GM12878 (cell line): Measurements from ENCODE around the gene EFHD2. TPM values are rescaled to one million over a fixed set of nuclear protein-coding genes. Genes with fewer than 3 reads are reported as not detected.

Experiments used
- ATAC-seq: fragments of 200-7000 bp; cut with Tn5 transposase; 3 replicates; pipeline ENCODE4 v1.9.1; 2020; ENCODE audit warnings: mild to moderate bottlenecking, moderate library complexity
- BruUV-seq: library from RNA; stranded (reverse); fragments of 400-500 nt; replicated peaks from 2 replicates; lab custom pipeline; 2021; lab: Mats Ljungman, UMichigan
- CTCF ChIA-PET: fragments of 300-600 bp; sonication (Branson Sonifier 250); formaldehyde crosslinking; extraction: SDS; loops from one replicate; lab custom pipeline; 2021; ENCODE audit warnings: inconsistent platforms; lab: Yijun Ruan, JAX
- POLR2A ChIA-PET: fragments of 350-600 bp; formaldehyde crosslinking; extraction: SDS; loops from one replicate; lab custom pipeline; 2021; ENCODE audit warnings: inconsistent platforms; lab: Charles Lee
- RAD21 ChIA-PET: fragments of 300-600 bp; sonication (Branson Sonifier 250); formaldehyde crosslinking; loops from one replicate; lab custom pipeline; 2023; ENCODE audit warnings: antibody characterized with exemption; ENCODE audit not compliant: unreplicated experiment; lab: Charles Lee
- SMC1A ChIA-PET: fragments of 300-600 bp; sonication (Branson Sonifier 250); formaldehyde crosslinking; loops from one replicate; lab custom pipeline; 2023; ENCODE audit not compliant: unreplicated experiment, uncharacterized antibody; lab: Charles Lee
- DNase-seq: peaks from one replicate; pipeline ENCODE4 v3.0.0-alpha.2; 2011; ENCODE audit warnings: low read depth, low spot score
- FAIRE-seq: peaks from 3 replicates; lab custom pipeline; 2011; peaks lifted over from hg19 to GRCh38; lab: Jason Lieb, UNC
- H2AFZ ChIP-seq: 2 replicates; pipeline ENCODE4 v1.6.0; 2011; ENCODE audit warnings: low read depth, low read length, control low read depth; ENCODE audit not compliant: control insufficient read depth
- H3K27ac ChIP-seq: 2 replicates; pipeline ENCODE4 v1.5.1; 2011; ENCODE audit warnings: control low read depth; ENCODE audit not compliant: control insufficient read depth, insufficient read depth
- H3K27me3 ChIP-seq, 2 experiments: replicated peaks in 1 of 2; 2 replicates each; pipeline versions ENCODE4 v1.6.0 to v1.6.1; 2011; ENCODE audit warnings: low read length in 1 of 2; ENCODE audit not compliant: control insufficient read depth in 2 of 2, insufficient read depth in 2 of 2
- H3K36me3 ChIP-seq, 2 experiments: 2 replicates each; pipeline ENCODE4 v1.5.1; 2011; ENCODE audit warnings: low read length in 1 of 2; ENCODE audit not compliant: control insufficient read depth in 2 of 2, insufficient read depth in 2 of 2
- H3K4me1 ChIP-seq: 2 replicates; pipeline ENCODE4 v1.6.1; 2011; ENCODE audit warnings: mild to moderate bottlenecking, low read length, moderate library complexity, mixed read lengths; ENCODE audit not compliant: control insufficient read depth, insufficient read depth
- H3K4me2 ChIP-seq: 2 replicates; pipeline ENCODE4 v1.6.0; 2011; ENCODE audit warnings: control low read depth; ENCODE audit not compliant: control insufficient read depth, insufficient read depth
- H3K4me3 ChIP-seq: fragments of 200-600 bp; sonication (generic); 2 replicates; pipeline ENCODE4 v1.5.1; 2016
- H3K79me2 ChIP-seq: 2 replicates; pipeline ENCODE4 v1.6.0; 2011; ENCODE audit warnings: low read length; ENCODE audit not compliant: control insufficient read depth, insufficient read depth
- H3K9ac ChIP-seq: 2 replicates; pipeline ENCODE4 v1.8.0; 2011; ENCODE audit warnings: low read length, control low read depth, mixed read lengths; ENCODE audit not compliant: control insufficient read depth, insufficient read depth
- H3K9me3 ChIP-seq: replicated peaks from 3 replicates; pipeline ENCODE4 v1.5.1; 2011; ENCODE audit warnings: mild to moderate bottlenecking, low read length; ENCODE audit not compliant: control insufficient read depth, insufficient read depth
- H4K20me1 ChIP-seq: 2 replicates; pipeline ENCODE4 v1.6.0; 2011; ENCODE audit not compliant: control insufficient read depth, insufficient read depth
- DPF2 ChIP-seq: fragments of 450-650 bp; IDR thresholded peaks from 2 replicates; pipeline ENCODE4 v1.6.1; 2017; ENCODE audit warnings: mild to moderate bottlenecking
- POLR2AphosphoS2 ChIP-seq: IDR thresholded peaks from 2 replicates; pipeline ENCODE4 v1.6.1; 2011; ENCODE audit warnings: low read depth, mild to moderate bottlenecking, low read length, improper control_type of control experiment, moderate library complexity
- RFX5 ChIP-seq: IDR thresholded peaks from 2 replicates; pipeline ENCODE4 v1.6.1; 2011; ENCODE audit warnings: low read depth, low read length, improper control_type of control experiment
- SIN3A ChIP-seq: IDR thresholded peaks from 2 replicates; pipeline ENCODE4 v1.6.1; 2012; ENCODE audit warnings: low read depth, low read length, improper control_type of control experiment
- SMC3 ChIP-seq: IDR thresholded peaks from 2 replicates; pipeline ENCODE4 v1.6.1; 2011; ENCODE audit warnings: low read length, improper control_type of control experiment, borderline replicate concordance
- TBL1XR1 ChIP-seq: IDR thresholded peaks from 2 replicates; pipeline ENCODE4 v1.6.1; 2012; ENCODE audit warnings: low read depth, low read length, improper control_type of control experiment
- TCF3 ChIP-seq: IDR thresholded peaks from 2 replicates; pipeline ENCODE4 v1.6.1; 2012; ENCODE audit warnings: low read depth, mild to moderate bottlenecking, low read length, borderline replicate concordance; ENCODE audit not compliant: insufficient read depth
- TCF7 ChIP-seq: IDR thresholded peaks from 2 replicates; pipeline ENCODE4 v1.6.1; 2014; ENCODE audit warnings: antibody characterized with exemption, borderline replicate concordance
- WGBS: methylation state at CpG from one replicate; pipeline ENCODE4 v1.1.6; 2016; ENCODE audit warnings: low lambda C conversion rate; ENCODE audit not compliant: insufficient replicate concordance, insufficient coverage; ENCODE audit errors: missing lambda C conversion rate; 5-methylcytosine and 5-hydroxymethylcytosine counted together
- in situ Hi-C: fragments of 300-500 bp; cut with MboI; formaldehyde crosslinking; loops from 9 replicates; pipeline ENCODE4 v1.14.3; 2018; ENCODE audit warnings: mixed read lengths
- intact Hi-C: fragments of 100-400 bp; cut with micrococcal nuclease; formaldehyde crosslinking; loops from one replicate; pipeline ENCODE4 v1.14.2; 2022; ENCODE audit not compliant: unreplicated experiment
- polyA plus RNA-seq, 11 experiments: library from polyadenylated mRNA; depleted of rRNA in 4 of 11; unstranded in 6 of 11; stranded (reverse) in 5 of 11; fragments of >200 nt; fragmentation: Nextera tagmentation in 4 of 11; fragmentation: Illumina TruSeq in 1 of 11; extraction: Ambion mirVana in 4 of 11; extraction: Trizol in 1 of 11; gene quantifications; 1 replicate in 1 of 11; 2 replicates in 10 of 11; pipeline versions ENCODE4 v1.2.1 to v1.2.3, GENCODE V29; 2011 to 2016; ENCODE audit warnings: inconsistent platforms in 2 of 11, missing spikeins in 2 of 11, low read depth in 1 of 11
- total RNA-seq, 4 experiments: library from RNA; depleted of rRNA in 3 of 4; stranded (reverse); fragments of >200 nt in 3 of 4; fragmentation: Illumina TruSeq in 1 of 4; extraction: Trizol in 1 of 4; gene quantifications; 2 replicates each; pipeline versions ENCODE4 v1.2.1 to v1.2.3, GENCODE V29; 2013 to 2021

EFHD2 gene
- total and polyA plus RNA-seq, 10 of the 15 experiments (the other 5 are each of a cell fraction or from before 2014, with no cell fraction given), result 4.0 to 114 (median 66.1) TPM

DNA sequence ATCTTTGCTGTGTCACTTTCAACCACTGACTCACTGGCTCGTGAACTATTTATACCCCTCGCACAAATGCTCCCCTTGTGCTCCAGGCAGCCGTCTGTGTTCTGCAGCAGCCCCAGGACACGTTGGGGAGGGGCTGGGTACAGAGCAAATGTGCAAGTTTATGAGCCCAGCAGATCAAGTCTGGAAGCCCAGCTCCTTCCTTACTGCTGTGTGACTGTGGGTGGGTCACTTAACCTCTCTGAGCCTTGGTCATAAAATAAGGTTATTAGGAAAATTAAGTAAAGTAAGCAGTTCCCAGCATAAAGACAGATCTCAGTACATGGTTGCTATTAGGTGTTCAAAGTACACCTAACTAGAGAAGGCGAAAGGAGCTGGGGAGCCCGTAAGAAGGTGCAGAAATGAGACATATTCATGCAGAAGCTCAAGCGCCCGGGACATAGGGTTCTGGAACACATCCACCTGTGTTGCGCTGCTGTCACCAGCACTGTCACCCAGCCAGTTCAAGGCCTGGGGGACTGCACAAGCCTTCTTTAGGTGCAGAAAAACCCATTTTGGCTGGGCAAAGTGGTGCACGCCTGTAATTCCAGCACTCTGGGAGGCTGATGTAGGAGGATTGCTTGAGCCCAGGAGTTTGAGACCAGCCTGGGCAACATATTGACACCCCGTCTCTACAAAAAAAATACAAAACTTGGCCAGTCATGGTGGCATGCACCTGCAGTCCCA lies 13.8 kb downstream of the EFHD2 start:
- peaks cover 6% of the 10 kb centered on the region; the same call in 1 of the 2 replicates for H3K4me1 ChIP-seq
- RAD21 ChIA-PET, result no interaction called here
- no peak for FAIRE-seq
- H2AFZ ChIP-seq, result no peak overlapping the region
- no peaks in the 10 kb centered on the region for H3K27me3 ChIP-seq
- intact Hi-C loops (no loop called here), in situ Hi-C loops (no loop called here)
- no peak overlapping the region for H3K4me3 ChIP-seq
- no peak for ATAC-seq
- POLR2A ChIA-PET, result no interaction called here
- no peak overlapping the region for H3K27ac ChIP-seq
- BruUV-seq, result no TSS peak
- no peak for TF ChIP-seq SIN3A
- no peak for TF ChIP-seq TBL1XR1
- no peak for TF ChIP-seq RFX5
- TF ChIP-seq POLR2AphosphoS2, result no peak
- TF ChIP-seq DPF2, result no peak
- no peak for TF ChIP-seq TCF3
- no peak for TF ChIP-seq SMC3
- no peak for TF ChIP-seq TCF7
- H3K36me3 ChIP-seq, result peaks cover 10 to 20% of the 10 kb centered on the region in 2 experiments; a peak in 3 of 4 replicates
- no peak overlapping the region for H3K9ac ChIP-seq
- no peak for DNase-seq
- H3K9me3 ChIP-seq, result no peaks in the 10 kb centered on the region
- H3K79me2 ChIP-seq, result peaks cover 29% of the 10 kb centered on the region
- SMC1A ChIA-PET, result no interaction called here
- H3K4me2 ChIP-seq, result no peak overlapping the region
- WGBS, result 90% methylated on average over 11 of the region's 11 CpGs
- H4K20me1 ChIP-seq, result peaks cover 4% of the 10 kb centered on the region; the same call in 1 of the 2 replicates
- CTCF ChIA-PET, result interaction anchor here (1.2 to 2.2 kb wide), 3 partner anchors 11 to 103 kb away, joined by 3 to 10 read pairs (median 4); no protein-coding TSS in a partner anchor
